Stomach (tissue), 9 donors: ENCODE measurements around the gene PRSS57. TPM values are rescaled to one million over a fixed set of nuclear protein-coding genes. Genes with fewer than 3 reads are reported as not detected.

Source experiments
- DNase-seq, 2 donors: peaks; one replicate each; pipeline versions ENCODE4 v3.0.0 to v3.0.0-alpha.2; 2013 to 2019
- H3K27ac ChIP-seq, 5 donors: fragments of 200-600 bp in 4 of 5; sonication (generic) in 4 of 5; one replicate each; pipeline ENCODE4 v1.5.1; 2013 to 2019; ENCODE audit warnings: mild to moderate bottlenecking in 1 of 5, moderate library complexity in 1 of 5
- H3K27me3 ChIP-seq, 3 donors: fragments of 200-600 bp; sonication (generic); one replicate each; pipeline ENCODE4 v1.5.1; 2017 to 2019; ENCODE audit warnings: mixed run types in 1 of 3
- H3K36me3 ChIP-seq, 4 donors: fragments of 200-600 bp; sonication (generic); 1 replicate in 3 of 4; 2 replicates in 1 of 4; pipeline ENCODE4 v1.5.1; 2016 to 2019
- H3K4me1 ChIP-seq, 4 donors: fragments of 200-600 bp; sonication (generic); one replicate each; pipeline ENCODE4 v1.5.1; 2016 to 2019
- H3K4me3 ChIP-seq, 4 donors: fragments of 200-600 bp; sonication (generic) in 3 of 4; one replicate each; pipeline ENCODE4 v1.5.1; 2016 to 2019; ENCODE audit warnings: mild to moderate bottlenecking in 1 of 4
- H3K9me3 ChIP-seq, 4 donors: fragments of 200-600 bp; sonication (generic); one replicate each; pipeline ENCODE4 v1.5.1; 2016 to 2019
- CTCF ChIP-seq, 7 experiments: fragments of 450-650 bp in 4 of 7; fragments of 200-600 bp in 3 of 7; sonication (generic) in 3 of 7; IDR thresholded peaks; one replicate each; pipeline ENCODE4 v1.5.1; 2016 to 2019; ENCODE audit warnings: antibody characterized with exemption in 7 of 7, control low read depth in 2 of 7, mild to moderate bottlenecking in 1 of 7
- EP300 ChIP-seq: sonication (generic); formaldehyde crosslinking; IDR thresholded peaks from one replicate; pipeline ENCODE4 v1.6.1; 2017; ENCODE audit warnings: antibody characterized with exemption
- POLR2A ChIP-seq, 4 donors: fragments of 450-650 bp; IDR thresholded peaks; one replicate each; pipeline ENCODE4 v1.6.1; 2016; ENCODE audit warnings: antibody characterized with exemption in 4 of 4, control low read depth in 2 of 4, mild to moderate bottlenecking in 1 of 4, moderate library complexity in 1 of 4
- POLR2AphosphoS5 ChIP-seq, 3 donors: sonication (generic); formaldehyde crosslinking; IDR thresholded peaks; one replicate each; pipeline ENCODE4 v1.6.1; 2016; ENCODE audit warnings: antibody characterized with exemption in 3 of 3
- WGBS, 5 donors: extraction: QIAGEN DNeasy Blood & Tissue Kit in 3 of 5; methylation state at CpG; one replicate each; pipeline versions ENCODE4 v1.1.5 to v1.1.7; 2013 to 2018; 5-methylcytosine and 5-hydroxymethylcytosine counted together
- intact Hi-C: fragments of 100-400 bp; cut with DNase I; formaldehyde crosslinking; loops from one replicate; pipeline ENCODE4 v1.15.1; 2023; ENCODE audit warnings: low total_unique reads
- polyA plus RNA-seq, 3 donors: library from polyadenylated mRNA; stranded (reverse); fragments of 200-250 nt; gene quantifications; one replicate each; pipeline ENCODE4 v1.2.3, GENCODE V29; 2013
- total RNA-seq, 5 donors: library from RNA; depleted of rRNA; stranded (reverse); fragments of >200 nt; gene quantifications; one replicate each; pipeline versions ENCODE4 v1.1.0 to v1.2.3, GENCODE V29; 2014 to 2016
- donor health status: healthy with polysubstance abuse.
- donor health status: Bipolar disorder and iron deficiency.
- donor health status: healthy.

PRSS57 gene
- total and polyA plus RNA-seq, 8 donors: not detected

- Histone ChIP-seq H3K4me1 (peaks cover 47 to 81% (median 64%) of the 10 kb centered on the region in 4 donors), H3K9me3 (no peaks in the 10 kb centered on the region), H3K4me3 (peak overlapping the region in 1 of 4 donors; percentile 13), H3K27ac (peak overlapping the region in 2 of 5 donors; percentile 94 to 95), H3K36me3 (peaks cover 10 to 52% (median 45%) of the 10 kb centered on the region in 4 donors), H3K27me3 (no peaks in the 10 kb centered on the region)
- TF ChIP-seq POLR2AphosphoS5 (IDR thresholded peaks at IDR 0.05) (no peak), CTCF (IDR thresholded peaks at IDR 0.05) (no peak), POLR2A (IDR thresholded peaks at IDR 0.05) (no peak), EP300 (no peak)
- peak in 1 of 2 donors; percentile 62 for DNase-seq
- WGBS, 5 donors: 71 to 78% (median 71%) methylated on average over 22 to 33 of the region's 33 CpGs
- intact Hi-C loops: no loop called here
Observed at GRCh38 chr19:658059-658839, 37.0 kb downstream of the PRSS57 start.

- Histone ChIP-seq H3K4me3 (no peak overlapping the region), H3K9me3 (no peaks in the 10 kb centered on the region), H3K27ac (no peak overlapping the region), H3K27me3 (no peaks in the 10 kb centered on the region), H3K4me1 (peaks cover 47 to 82% (median 64%) of the 10 kb centered on the region in 4 donors), H3K36me3 (peaks cover 13 to 59% (median 51%) of the 10 kb centered on the region in 4 donors)
- TF ChIP-seq POLR2AphosphoS5 (IDR thresholded peaks at IDR 0.05): no peak
- TF ChIP-seq POLR2A (IDR thresholded peaks at IDR 0.05): no peak
- no peak for TF ChIP-seq EP300
- TF ChIP-seq CTCF (IDR thresholded peaks at IDR 0.05): no peak
- intact Hi-C loops: no loop called here
- WGBS, 5 donors: 68 to 85% (median 81%) methylated on average over 7 to 19 of the region's 19 CpGs
- DNase-seq: no peak
Observed at GRCh38 chr19:657611-658010, 37.6 kb downstream of the PRSS57 start.

- Histone ChIP-seq H3K9me3 (no peaks in the 10 kb centered on the region), H3K4me1 (peaks cover 46 to 78% (median 61%) of the 10 kb centered on the region in 4 donors), H3K36me3 (peaks cover 20 to 65% (median 58%) of the 10 kb centered on the region in 4 donors), H3K4me3 (no peak overlapping the region), H3K27ac (no peak overlapping the region), H3K27me3 (no peaks in the 10 kb centered on the region)
- no peak for TF ChIP-seq CTCF (IDR thresholded peaks at IDR 0.05)
- no peak for TF ChIP-seq POLR2A (IDR thresholded peaks at IDR 0.05)
- no peak for TF ChIP-seq EP300
- intact Hi-C loops: no loop called here
- DNase-seq: peak in 1 of 2 donors; percentile 9
- WGBS, 5 donors: 78 to 87% (median 84%) methylated on average over 36 to 43 of the region's 43 CpGs
Observed at GRCh38 chr19:656751-657559, 38.3 kb downstream of the PRSS57 start.

GRCh38 chr19:655691-656090 lies 39.6 kb downstream of the PRSS57 start:
- no peak overlapping the region for H3K27ac ChIP-seq
- H3K4me1 ChIP-seq: peaks cover 33 to 66% (median 48%) of the 10 kb centered on the region in 4 donors
- 73 to 83% (median 80%) methylated on average over 17 of the region's 17 CpGs for WGBS, 5 donors
- H3K36me3 ChIP-seq: peaks cover 32 to 78% (median 70%) of the 10 kb centered on the region in 4 donors
- TF ChIP-seq CTCF (IDR thresholded peaks at IDR 0.05) (no peak), POLR2AphosphoS5 (IDR thresholded peaks at IDR 0.05) (no peak), POLR2A (IDR thresholded peaks at IDR 0.05) (no peak), EP300 (no peak)
- H3K27me3 ChIP-seq: no peaks in the 10 kb centered on the region
- intact Hi-C loops: no loop called here
- H3K4me3 ChIP-seq: no peak overlapping the region
- no peaks in the 10 kb centered on the region for H3K9me3 ChIP-seq
- DNase-seq: no peak
